Stomach smooth muscle (tissue), 2 donors: Measurements from ENCODE around the gene GLUL.

Experiments
- H3K27ac ChIP-seq: one replicate; pipeline ENCODE4 v1.7.0; 2013; ENCODE audit warnings: mild to moderate bottlenecking, low read length, inconsistent platforms
- H3K27me3 ChIP-seq, 2 donors: one replicate each; pipeline ENCODE4 v1.7.0; 2013; ENCODE audit warnings: low read length in 2 of 2; ENCODE audit not compliant: insufficient read depth in 2 of 2, control insufficient read depth in 1 of 2
- H3K36me3 ChIP-seq, 2 donors: one replicate each; pipeline ENCODE4 v1.7.0; 2013; ENCODE audit warnings: low read length in 2 of 2; ENCODE audit not compliant: control insufficient read depth in 2 of 2, insufficient read depth in 2 of 2
- H3K4me1 ChIP-seq: one replicate; pipeline ENCODE4 v1.7.0; 2013; ENCODE audit warnings: low read length; ENCODE audit not compliant: control insufficient read depth, insufficient read depth
- H3K4me3 ChIP-seq, 2 donors: one replicate each; pipeline ENCODE4 v1.7.0; 2013; ENCODE audit warnings: low read length in 2 of 2
- H3K9ac ChIP-seq, 2 donors: one replicate each; pipeline ENCODE4 v1.7.0; 2013; ENCODE audit warnings: low read length in 2 of 2, mild to moderate bottlenecking in 1 of 2
- H3K9me3 ChIP-seq, 2 donors: one replicate each; pipeline ENCODE4 v1.7.0; 2013; ENCODE audit warnings: low read length in 2 of 2; ENCODE audit not compliant: control insufficient read depth in 2 of 2
- donor health status: healthy.
- donor health status: Pancreatic carcinoma.

The GLUL gene

DNA sequence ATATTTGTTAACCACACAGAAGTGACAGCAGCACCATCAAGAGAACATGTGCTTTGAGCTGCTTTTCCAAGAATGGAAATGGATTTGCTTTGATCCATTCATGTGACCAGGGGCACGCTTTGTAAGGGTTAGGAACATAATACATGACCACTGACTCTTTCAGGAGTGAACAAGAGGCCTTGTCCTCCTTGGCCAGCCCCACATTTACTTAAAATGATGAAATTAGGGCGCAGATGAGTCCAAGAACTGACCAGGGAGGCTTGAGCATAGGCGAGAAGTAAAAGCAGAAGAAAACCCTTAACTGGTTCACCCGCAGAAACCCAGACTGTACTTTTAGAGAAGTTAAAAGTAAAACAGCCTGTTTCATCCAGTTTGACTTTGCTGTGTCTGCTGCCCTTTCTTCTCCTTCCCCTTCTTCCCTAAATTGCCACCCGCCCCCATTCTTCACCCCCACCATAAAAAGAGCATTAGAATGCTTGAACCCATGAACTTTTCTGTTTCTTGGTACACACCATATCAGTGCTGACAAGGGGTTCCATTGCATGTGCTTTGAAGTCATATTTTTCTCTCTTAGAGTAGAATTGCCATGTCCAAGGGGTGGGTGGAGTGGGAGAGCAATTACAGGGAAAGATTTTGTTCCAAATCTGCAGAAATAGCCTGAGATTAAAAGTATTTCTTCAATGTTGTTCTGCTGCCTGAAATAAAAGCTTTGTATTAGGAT lies 2.6 kb upstream of the GLUL start:
- Histone ChIP-seq H3K9me3 (no peaks in the 10 kb centered on the region), H3K4me1 (peaks cover 13% of the 10 kb centered on the region), H3K9ac (no peak overlapping the region), H3K4me3 (no peak overlapping the region), H3K27me3 (no peaks in the 10 kb centered on the region), H3K27ac (no peak overlapping the region), H3K36me3 (no peaks in the 10 kb centered on the region)

GRCh38 chr1:182392050-182393028 lies 749 bp upstream of the GLUL start:
- Histone ChIP-seq H3K9me3 (no peaks in the 10 kb centered on the region), H3K27ac (peak overlapping the region; percentile 95), H3K9ac (peak overlapping the region; percentile 87 to 91), H3K27me3 (no peaks in the 10 kb centered on the region), H3K4me1 (peaks cover 18% of the 10 kb centered on the region), H3K4me3 (peak overlapping the region; percentile 66 to 97), H3K36me3 (peaks cover 8 to 13% of the 10 kb centered on the region in 2 donors)

DNA sequence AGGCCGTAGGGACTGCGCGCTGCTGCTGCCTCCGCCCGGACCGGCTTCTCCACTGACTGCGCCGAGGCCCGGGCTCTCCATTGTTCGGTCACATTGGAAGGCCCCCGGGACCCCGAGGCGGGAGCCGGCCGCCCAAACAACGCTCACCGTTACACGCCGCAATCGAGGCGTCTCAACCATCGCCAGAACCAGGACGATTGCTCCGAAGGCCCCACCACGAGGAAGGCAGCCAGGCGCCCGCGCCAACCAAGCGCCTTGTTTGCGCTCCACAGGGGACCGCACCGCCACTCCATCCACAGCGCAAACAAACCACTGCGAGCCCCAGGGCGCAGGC lies 595 bp downstream of the GLUL start:
- Histone ChIP-seq H3K9me3 (no peaks in the 10 kb centered on the region), H3K9ac (peak overlapping the region; percentile 90 to 91)

DNA sequence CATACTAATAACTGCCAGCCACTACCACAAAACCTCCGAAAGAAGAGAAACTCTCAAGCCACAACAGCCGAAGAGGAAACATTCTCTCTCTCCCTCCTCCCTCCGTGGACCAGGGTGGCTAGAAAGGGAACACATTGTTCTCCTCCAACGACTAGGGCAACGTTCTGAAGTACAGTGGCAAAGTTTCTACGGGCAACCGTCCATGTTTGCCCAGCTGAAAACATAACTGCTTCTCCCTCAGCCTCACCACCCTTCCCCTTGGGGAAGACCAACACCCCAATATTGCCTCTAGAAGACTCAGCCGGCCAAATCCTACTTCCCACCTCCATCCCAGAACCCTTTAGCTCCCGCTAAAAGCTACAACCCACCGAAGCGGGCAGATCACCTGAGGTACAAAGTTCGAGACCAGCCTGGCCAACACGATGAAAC lies 2.0 kb downstream of the GLUL start:
- Histone ChIP-seq H3K27me3 (no peaks in the 10 kb centered on the region), H3K4me1 (peaks cover 14% of the 10 kb centered on the region), H3K27ac (peak overlapping the region; percentile 95), H3K36me3 (peaks cover 34 to 38% of the 10 kb centered on the region in 2 donors), H3K9me3 (no peaks in the 10 kb centered on the region), H3K4me3 (peak overlapping the region; percentile 85 to 97), H3K9ac (peak overlapping the region; percentile 85 to 91)

More for the DNA sequence above, 595 bp downstream of the GLUL start:
- H3K27me3 ChIP-seq, result no peaks in the 10 kb centered on the region
- H3K27ac ChIP-seq, result peak overlapping the region; percentile 95
- H3K4me3 ChIP-seq, result peak overlapping the region; percentile 85 to 97
- peaks cover 22 to 26% of the 10 kb centered on the region in 2 donors for H3K36me3 ChIP-seq
- peaks cover 14% of the 10 kb centered on the region for H3K4me1 ChIP-seq

GRCh38 chr1:182388392-182389134 lies 3.0 kb downstream of the GLUL start:
- H3K27ac ChIP-seq, result peak overlapping the region; percentile 95
- H3K27me3 ChIP-seq, result no peaks in the 10 kb centered on the region
- H3K9ac ChIP-seq, result peak overlapping the region; percentile 85 to 91
- peaks cover 44 to 48% of the 10 kb centered on the region in 2 donors for H3K36me3 ChIP-seq
- peaks cover 14% of the 10 kb centered on the region for H3K4me1 ChIP-seq
- H3K4me3 ChIP-seq, result peak overlapping the region; percentile 85 to 97
- no peaks in the 10 kb centered on the region for H3K9me3 ChIP-seq

- Histone ChIP-seq H3K36me3 (peaks cover 51 to 52% of the 10 kb centered on the region in 2 donors), H3K27ac (no peak overlapping the region), H3K9me3 (no peaks in the 10 kb centered on the region), H3K27me3 (no peaks in the 10 kb centered on the region), H3K4me3 (no peak overlapping the region), H3K4me1 (peaks cover 13% of the 10 kb centered on the region), H3K9ac (no peak overlapping the region)
These were observed 4.0 kb downstream of the GLUL start for GRCh38 chr1:182387566-182387965.

GRCh38 chr1:182386980-182387379 lies 4.6 kb downstream of the GLUL start:
- Histone ChIP-seq H3K27ac (no peak overlapping the region), H3K4me3 (no peak overlapping the region), H3K9me3 (no peaks in the 10 kb centered on the region), H3K9ac (no peak overlapping the region), H3K36me3 (peaks cover 55 to 57% of the 10 kb centered on the region in 2 donors), H3K4me1 (peaks cover 10% of the 10 kb centered on the region), H3K27me3 (no peaks in the 10 kb centered on the region)

DNA sequence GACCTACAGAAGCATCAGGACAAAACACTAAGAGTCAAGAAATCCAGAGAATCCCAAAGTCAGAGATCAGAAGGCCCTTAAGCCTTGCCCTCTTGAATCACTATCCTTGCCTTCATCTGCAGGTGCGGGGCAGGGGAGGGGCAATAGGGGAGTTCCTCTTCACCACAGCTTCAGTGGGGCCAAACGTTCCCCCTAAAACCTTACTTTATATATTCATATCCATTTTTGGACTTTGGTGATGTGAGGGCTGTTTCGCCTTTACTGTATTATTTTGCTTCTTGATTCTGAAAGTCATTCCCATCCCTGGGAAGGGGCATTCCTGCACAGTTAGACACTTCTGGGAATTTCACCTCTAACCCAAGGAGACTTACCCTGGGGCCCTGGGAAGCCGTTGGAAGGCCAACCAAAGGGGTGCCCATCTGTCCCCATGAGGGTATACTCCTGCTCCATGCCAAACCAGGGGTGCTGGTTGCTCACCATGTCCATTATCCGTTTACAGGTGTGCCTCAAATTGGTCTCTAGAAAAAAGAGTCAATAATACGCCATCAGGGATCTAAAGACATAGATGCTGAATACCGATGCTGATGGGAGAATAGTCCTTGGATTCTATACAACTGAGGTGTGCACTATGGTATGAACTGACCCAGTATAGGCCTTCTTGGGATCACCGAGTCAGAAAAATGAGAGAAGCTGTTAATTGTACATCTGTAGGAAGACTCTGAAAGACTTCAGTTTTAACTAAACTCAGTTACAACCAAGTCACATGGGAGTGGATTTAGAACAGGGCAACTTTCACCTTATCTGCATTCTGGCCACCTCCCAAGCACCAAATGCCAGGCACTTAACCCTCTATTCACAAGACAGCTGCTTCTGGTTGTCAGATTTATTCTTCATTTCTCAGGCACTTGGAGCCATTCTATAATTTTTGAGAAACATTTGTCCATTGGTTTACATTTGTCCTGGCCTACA lies 5.4 kb downstream of the GLUL start:
- Histone ChIP-seq H3K27ac (no peak overlapping the region), H3K27me3 (no peaks in the 10 kb centered on the region), H3K9me3 (no peaks in the 10 kb centered on the region), H3K36me3 (peaks cover 55 to 57% of the 10 kb centered on the region in 2 donors), H3K4me3 (no peak overlapping the region), H3K4me1 (peaks cover 10% of the 10 kb centered on the region), H3K9ac (no peak overlapping the region)

DNA sequence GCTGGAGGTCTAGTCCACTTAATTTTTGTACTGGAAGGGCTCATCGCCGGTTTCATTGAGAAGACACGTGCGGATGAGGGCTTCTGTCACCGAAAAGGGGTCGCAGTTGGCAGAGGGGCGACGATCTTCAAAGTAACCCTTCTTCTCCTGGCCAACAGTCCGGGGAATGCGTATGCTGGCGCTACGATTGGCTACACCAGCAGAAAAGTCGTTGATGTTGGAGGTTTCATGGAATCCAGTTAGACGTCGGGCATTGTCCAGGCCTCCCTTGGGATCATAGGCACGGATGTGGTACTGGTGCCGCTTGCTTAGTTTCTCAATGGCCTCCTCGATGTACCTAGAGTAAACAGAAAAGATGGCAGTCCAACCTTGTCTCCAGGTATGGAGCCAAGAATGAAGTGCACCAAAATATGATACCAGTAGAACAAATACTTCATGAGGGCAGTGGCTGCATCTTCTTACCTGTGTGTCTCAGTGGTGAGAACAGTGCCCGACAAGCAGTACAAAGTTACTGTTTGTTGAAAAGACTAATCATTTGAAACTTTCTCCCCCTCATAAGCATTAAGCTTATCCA lies 7.1 kb downstream of the GLUL start:
- Histone ChIP-seq H3K4me3 (no peak overlapping the region), H3K9me3 (no peaks in the 10 kb centered on the region), H3K9ac (no peak overlapping the region), H3K36me3 (peaks cover 57% of the 10 kb centered on the region in 2 donors), H3K27ac (no peak overlapping the region), H3K4me1 (peaks cover 5% of the 10 kb centered on the region), H3K27me3 (no peaks in the 10 kb centered on the region)
